Measurements from ENCODE around the gene GOT1.

GOT1 gene

DNA sequence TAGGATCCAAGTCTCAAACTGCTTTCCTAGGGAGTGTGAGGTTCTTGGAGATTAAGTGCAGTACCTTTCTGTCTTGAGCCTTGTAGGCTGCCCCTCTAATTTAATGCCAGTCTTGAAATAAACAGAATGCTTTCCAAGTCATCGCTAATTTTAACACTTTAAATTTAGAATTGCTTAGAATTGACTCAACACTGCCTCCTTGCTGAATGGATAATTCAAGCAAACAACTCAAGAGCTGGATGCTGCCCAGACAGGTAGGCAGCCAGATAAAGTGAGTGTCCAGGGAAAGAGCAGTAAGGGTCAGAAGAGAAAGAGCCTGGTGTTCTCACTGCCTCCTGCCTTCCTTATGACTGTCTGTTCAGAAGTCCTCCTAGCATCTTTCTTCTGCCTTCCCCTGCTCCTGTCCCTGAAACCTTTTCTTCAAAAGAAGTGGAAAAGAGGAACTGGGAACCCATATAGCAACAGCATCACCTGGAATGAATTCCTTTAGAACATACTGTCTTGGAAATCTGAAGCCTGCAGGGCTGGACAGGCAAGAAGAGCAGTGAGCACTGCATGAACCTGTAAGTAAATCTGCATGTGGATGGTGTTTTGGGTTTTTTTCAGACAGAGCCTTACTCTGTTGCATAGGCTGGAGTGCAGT, 3.1 kb upstream of the GOT1 start:
- no peak for DNase-seq (ENCODE audit: low read depth in 1 of 2, low spot score in 1 of 2)

- no peak for DNase-seq (ENCODE audit: low read depth in 1 of 2, low spot score in 1 of 2)
These were observed 2.5 kb upstream of the GOT1 start for GRCh38 chr10:99432881-99433280.

DNA sequence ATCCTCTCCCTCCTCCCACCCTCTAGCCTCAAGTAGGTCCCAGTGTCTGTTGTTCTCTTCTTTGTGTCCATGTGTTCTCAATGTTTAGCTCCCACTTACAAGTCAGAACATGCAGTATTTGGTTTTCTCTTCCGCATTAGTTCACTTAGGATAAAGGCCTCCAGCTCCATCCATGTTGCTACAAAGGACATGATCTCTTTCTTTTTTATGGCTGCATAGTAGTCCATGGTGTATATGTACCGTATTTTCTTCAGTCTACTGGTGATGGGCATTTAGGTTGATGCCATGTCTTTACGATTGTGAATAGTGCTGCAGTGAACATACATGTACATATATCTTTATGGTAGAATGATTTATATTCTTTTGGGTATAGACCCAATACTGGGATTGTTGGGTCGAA, 1.6 kb upstream of the GOT1 start:
- DNase-seq (ENCODE audit: low read depth in 1 of 2, low spot score in 1 of 2): no peak

DNA sequence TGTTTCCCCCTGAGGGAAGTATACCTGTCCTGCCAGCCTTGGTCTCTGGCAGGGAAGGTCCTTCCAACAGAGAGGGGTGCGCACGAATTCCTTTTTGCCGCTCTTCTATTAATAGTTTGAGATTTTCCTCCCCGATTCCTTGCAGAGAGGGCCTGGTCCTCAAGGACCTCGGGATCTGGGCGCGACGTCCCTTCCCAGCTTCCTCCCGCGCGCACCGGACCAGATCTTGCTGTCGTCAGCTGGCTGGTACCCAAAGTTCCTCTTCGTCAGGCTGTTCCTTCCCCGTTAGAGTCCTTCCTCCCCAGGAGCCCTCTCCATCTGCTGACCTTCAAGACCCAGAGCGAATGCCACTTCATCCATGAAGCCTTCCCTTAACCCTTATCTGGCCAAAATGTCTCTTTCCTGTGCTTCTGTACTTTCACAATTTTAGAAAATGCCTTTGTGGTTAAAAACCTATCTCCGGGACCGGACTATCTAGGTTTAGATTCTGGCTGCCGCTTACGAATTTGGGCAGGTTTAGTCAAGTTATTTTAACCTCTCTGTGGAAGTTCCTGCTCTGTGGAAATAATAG, 851 bp upstream of the GOT1 start:
- no peak for DNase-seq (ENCODE audit: low read depth in 1 of 2, low spot score in 1 of 2)

DNA sequence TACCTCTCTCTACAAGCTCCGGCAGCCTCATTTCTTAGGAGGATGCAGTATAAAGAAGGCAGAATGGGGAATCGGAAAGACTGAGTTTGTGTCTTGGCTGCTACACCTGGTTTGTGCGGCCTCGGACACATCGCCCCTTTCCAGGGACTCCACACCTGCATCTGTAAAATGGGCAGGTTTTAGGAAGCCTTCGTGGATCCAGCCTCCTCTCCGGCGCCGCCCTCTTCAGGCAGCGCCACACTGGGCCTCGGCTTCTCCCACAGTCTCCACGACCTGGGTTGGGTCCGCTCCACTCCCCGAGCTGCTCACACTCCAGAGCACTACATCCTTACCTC, 341 bp downstream of the GOT1 start:
- no peak for DNase-seq (ENCODE audit: low read depth in 1 of 2, low spot score in 1 of 2)

DNA sequence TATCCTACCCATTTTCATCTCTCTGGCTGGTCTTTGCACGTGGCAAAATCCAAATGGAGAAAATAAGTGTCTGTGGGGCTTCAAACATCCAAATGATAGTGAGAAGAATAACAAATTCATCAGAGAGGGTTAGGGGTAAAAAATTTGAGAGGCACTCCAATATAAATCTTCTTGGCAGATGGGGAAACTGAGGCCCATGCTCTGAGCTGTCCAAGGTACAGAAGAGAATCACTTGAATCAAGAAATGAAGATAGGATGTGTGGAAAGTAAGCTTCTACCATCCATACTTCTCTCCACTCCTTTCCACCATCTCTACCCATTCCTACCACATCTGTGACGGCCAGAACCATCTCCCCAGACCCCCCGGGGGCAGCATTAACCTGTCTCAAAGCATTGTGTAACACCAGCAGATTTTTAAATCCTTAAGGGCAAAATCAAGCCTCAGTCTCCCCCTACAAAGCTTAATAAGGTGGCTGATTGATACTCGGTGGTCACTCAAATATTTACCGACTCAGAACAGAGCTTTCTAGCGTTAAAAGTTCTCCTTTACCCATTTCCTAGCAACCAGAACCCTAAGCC, 818 bp downstream of the GOT1 start:
- no peak for DNase-seq (ENCODE audit: low read depth in 1 of 2, low spot score in 1 of 2)

GRCh38 chr10:99427566-99428190, 2.7 kb downstream of the GOT1 start:
- DNase-seq (ENCODE audit: low read depth in 1 of 2, low spot score in 1 of 2): no peak

GRCh38 chr10:99426689-99427088, 3.7 kb downstream of the GOT1 start:
- DNase-seq (ENCODE audit: low read depth in 1 of 2, low spot score in 1 of 2): no peak

DNA sequence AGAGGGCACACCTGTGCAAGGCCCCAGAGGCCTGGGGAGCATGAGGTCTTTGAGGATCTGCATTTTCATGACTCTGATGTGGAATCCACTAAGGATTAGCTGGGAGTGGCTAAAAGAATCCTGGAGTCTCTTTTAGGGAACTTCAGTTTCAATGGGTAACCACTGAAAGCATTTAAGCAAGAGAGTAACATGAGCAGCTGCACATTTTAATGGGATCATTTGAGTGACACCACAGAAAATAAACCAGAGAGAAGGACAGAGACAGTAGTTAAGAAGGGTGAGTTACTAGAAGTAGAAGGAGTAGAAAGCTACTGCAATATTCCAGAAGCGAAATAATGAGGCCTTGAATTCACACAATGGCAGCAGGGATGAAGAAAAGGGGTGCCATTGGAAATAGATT, 5.2 kb downstream of the GOT1 start:
- no peak for DNase-seq (ENCODE audit: low read depth in 1 of 2, low spot score in 1 of 2)

- no peak for DNase-seq (ENCODE audit: low read depth in 1 of 2, low spot score in 1 of 2)
These were observed 5.8 kb downstream of the GOT1 start for GRCh38 chr10:99424656-99425055.

DNA sequence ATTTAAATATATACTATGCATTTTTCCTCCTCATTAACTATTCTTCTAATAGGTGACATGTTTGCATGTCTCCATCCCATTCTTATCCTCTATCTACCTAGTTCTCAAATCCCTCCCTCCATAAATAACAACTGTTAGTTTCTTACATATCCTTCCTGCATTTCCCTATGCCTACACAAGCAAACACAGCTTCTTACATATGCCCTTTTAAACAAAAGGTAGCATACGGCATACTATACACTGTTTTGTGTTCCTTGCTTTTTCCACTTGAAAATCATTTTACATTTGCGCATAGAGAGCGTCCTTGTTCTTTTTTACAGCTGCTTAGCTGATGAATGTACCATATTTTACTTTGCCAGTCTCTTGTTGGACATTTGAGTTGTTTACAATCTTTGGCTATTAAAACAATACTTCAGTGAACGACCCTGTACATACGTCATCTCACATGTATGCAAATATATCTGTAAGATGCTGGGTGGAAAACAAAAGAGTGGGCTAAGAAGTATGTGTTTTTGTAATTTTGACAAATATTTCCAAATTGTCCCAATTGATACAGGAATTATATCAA, 7.8 kb downstream of the GOT1 start:
- no peak for DNase-seq (ENCODE audit: low read depth in 1 of 2, low spot score in 1 of 2)

GRCh38 chr10:99421233-99421739, 9.1 kb downstream of the GOT1 start:
- no peak for DNase-seq (ENCODE audit: low read depth in 1 of 2, low spot score in 1 of 2)

GRCh38 chr10:99419688-99420087, 10.7 kb downstream of the GOT1 start:
- no peak for DNase-seq (ENCODE audit: low read depth in 1 of 2, low spot score in 1 of 2)

DNA sequence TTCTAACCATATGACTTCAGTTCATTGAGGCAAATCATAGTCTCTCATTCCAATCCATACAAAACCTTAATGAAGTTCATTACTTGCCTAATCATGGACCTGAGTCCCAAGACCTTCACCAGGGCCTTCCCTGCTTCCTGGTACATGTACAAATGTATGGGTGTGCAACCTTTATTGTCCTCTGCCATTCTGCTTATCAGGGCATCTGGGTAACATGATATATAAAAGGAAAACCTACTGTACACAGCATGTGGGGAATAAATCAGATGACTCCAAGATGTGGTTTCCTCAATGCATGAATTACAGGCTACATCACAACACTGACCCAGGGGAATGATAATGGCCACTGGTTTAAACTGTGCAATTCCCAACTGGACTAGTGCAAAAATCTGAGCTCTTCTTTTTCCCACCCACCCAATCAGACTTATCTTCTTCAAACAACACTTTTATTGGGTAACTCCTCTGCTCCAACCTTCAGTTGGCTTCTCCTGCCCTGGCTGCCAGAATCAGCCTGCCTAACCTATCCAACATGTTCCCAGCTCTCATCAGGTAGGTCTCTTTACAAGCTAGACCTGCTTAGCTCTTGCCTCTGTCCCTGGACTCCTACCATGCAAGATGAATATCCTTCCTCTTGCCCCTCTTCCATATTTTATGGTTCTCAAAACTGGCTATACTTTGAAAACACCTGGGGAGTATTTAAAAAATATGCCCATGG, 11.4 kb downstream of the GOT1 start:
- DNase-seq (ENCODE audit: low read depth in 1 of 2, low spot score in 1 of 2): no peak

GRCh38 chr10:99412099-99412498, 18.3 kb downstream of the GOT1 start:
- DNase-seq (ENCODE audit: low read depth in 1 of 2, low spot score in 1 of 2): no peak

- DNase-seq (ENCODE audit: low read depth in 1 of 2, low spot score in 1 of 2): no peak
These were observed 18.9 kb downstream of the GOT1 start for GRCh38 chr10:99411546-99411945.

GRCh38 chr10:99410876-99411275, 19.5 kb downstream of the GOT1 start:
- DNase-seq (ENCODE audit: low read depth in 1 of 2, low spot score in 1 of 2): no peak

- no peak for DNase-seq (ENCODE audit: low read depth in 1 of 2, low spot score in 1 of 2)
These were observed 20.3 kb downstream of the GOT1 start for GRCh38 chr10:99410146-99410545.

DNA sequence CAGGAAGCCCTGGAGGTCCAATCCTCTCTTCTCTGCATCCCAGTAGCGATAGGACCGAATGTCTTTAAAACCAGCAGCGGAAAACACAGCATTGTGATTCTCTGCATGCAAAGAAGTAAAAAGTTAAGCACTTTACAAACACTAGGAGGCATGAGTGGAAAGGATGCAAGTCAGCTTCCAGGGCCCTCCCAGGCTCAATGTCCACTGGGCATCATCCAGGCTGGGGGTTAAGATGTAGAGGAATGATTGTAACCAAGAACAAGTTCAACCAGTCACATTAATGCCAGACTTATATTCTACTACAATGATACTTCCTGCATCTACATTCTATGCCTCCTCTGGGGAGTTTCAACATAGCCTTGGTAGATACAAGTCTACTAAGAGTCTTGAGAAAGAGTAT, 24.3 kb downstream of the GOT1 start:
- no peak for DNase-seq (ENCODE audit: low read depth in 1 of 2, low spot score in 1 of 2)

DNA sequence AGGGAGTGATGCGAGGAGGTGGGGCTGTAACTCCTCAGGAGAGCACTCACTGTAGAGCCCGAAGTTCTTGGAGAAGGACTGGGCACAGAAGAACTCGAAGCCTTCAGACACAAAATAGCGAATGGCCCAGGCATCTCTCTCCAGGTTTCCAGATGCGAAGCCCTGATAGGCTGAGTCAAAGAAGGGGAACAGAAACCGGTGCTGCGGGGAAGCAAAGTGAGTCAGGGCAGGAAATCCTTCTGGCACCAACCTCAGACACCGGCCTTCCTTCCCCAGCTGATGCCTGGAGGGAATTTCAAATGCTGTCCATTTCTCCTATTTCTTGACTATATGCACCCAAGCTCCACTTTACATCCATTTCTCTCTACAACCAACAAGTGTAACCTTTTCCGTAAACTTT, 26.8 kb downstream of the GOT1 start:
- no peak for DNase-seq (ENCODE audit: low read depth in 1 of 2, low spot score in 1 of 2)

- DNase-seq (ENCODE audit: low read depth in 1 of 2, low spot score in 1 of 2): no peak
These were observed 30.8 kb downstream of the GOT1 start for GRCh38 chr10:99399664-99400063.

- DNase-seq (ENCODE audit: low read depth in 1 of 2, low spot score in 1 of 2): no peak
These were observed 34.0 kb downstream of the GOT1 start for GRCh38 chr10:99396471-99396870.

Measured in activated T-helper 1 cell treated with anti-CD3 and anti-CD28 coated beads, Interleukin-2, amount 50 U/mL, for 16 hours (primary cell).